GM18868 (cell line): ENCODE results near the gene ZMPSTE24.
"Not testable (repeated sequence)": the region's sequence is repeated elsewhere in the genome, so short reads cannot be mapped to it uniquely, and the experiment has no call there.

Experiments
- ATAC-seq: cut with Tn5 transposase; IDR thresholded peaks from one replicate; pipeline ENCODE4 v1.9.1; 2021; ENCODE audit warnings: mild to moderate bottlenecking, moderate library complexity; ENCODE audit not compliant: unreplicated experiment

ZMPSTE24 gene

GRCh38 chr1:40316595-40317393, 58.8 kb downstream of the ZMPSTE24 start, which contains the start of gene COL9A2:
COL9A2 (minus strand) TSS chr1:40317286; CDS start chr1:40317197, 89 bp downstream.
- ATAC-seq, result peak; percentile 30

- ATAC-seq, result no peak
These were observed 59.5 kb downstream of the ZMPSTE24 start for GRCh38 chr1:40317394-40318074.

- ATAC-seq, result no peak
These were observed 60.4 kb downstream of the ZMPSTE24 start for GRCh38 chr1:40318476-40318875.

GRCh38 chr1:40318970-40319621, 61.1 kb downstream of the ZMPSTE24 start:
- no peak for ATAC-seq

- not testable (repeated sequence) for ATAC-seq
These were observed 73.4 kb downstream of the ZMPSTE24 start for GRCh38 chr1:40331403-40331802.

- no peak for ATAC-seq
These were observed 74.7 kb downstream of the ZMPSTE24 start for GRCh38 chr1:40332695-40333094.

- no peak for ATAC-seq
These were observed 79.4 kb downstream of the ZMPSTE24 start for GRCh38 chr1:40337443-40337842.

- ATAC-seq, result no peak
These were observed 80.8 kb downstream of the ZMPSTE24 start for GRCh38 chr1:40338745-40339419.

- ATAC-seq, result no peak
These were observed 81.6 kb downstream of the ZMPSTE24 start for GRCh38 chr1:40339420-40340323.

- ATAC-seq, result no peak
These were observed 83.7 kb downstream of the ZMPSTE24 start for GRCh38 chr1:40341491-40342380.

- not testable (repeated sequence) for ATAC-seq
These were observed 84.3 kb downstream of the ZMPSTE24 start for GRCh38 chr1:40342381-40342717.
